ENCODE data around the gene EPHB2.

Gene EPHB2

GRCh38 chr1:22865736-22866135 is 155.1 kb downstream of the EPHB2 start:
- TF ChIP-seq TCF12 (IDR thresholded peaks at IDR 0.05; ENCODE audit: low read depth) (no peak), CEBPB (IDR thresholded peaks at IDR 0.05) (no peak), RAD21 (IDR thresholded peaks at IDR 0.05; ENCODE audit: low read depth) (no peak), CREB1 (IDR thresholded peaks at IDR 0.05; ENCODE audit: low read depth) (no peak), NFIC (IDR thresholded peaks at IDR 0.05) (no peak), USF1 (IDR thresholded peaks at IDR 0.05) (no peak), ZBTB7A (IDR thresholded peaks at IDR 0.05; ENCODE audit: low read depth) (no peak), YY1 (IDR thresholded peaks at IDR 0.05; ENCODE audit: low read depth) (no peak), EP300 (IDR thresholded peaks at IDR 0.05; ENCODE audit: borderline replicate concordance) (no peak), TEAD4 (IDR thresholded peaks at IDR 0.05) (no peak), FOXM1 (IDR thresholded peaks at IDR 0.05; ENCODE audit: borderline replicate concordance, low read depth) (no peak), TAF1 (IDR thresholded peaks at IDR 0.05; ENCODE audit: low read depth) (no peak), REST (IDR thresholded peaks at IDR 0.05; ENCODE audit: low read depth) (no peak), MAX (IDR thresholded peaks at IDR 0.05) (no peak), EGR1 (IDR thresholded peaks at IDR 0.05) (no peak)

- TF ChIP-seq TAF1 (IDR thresholded peaks at IDR 0.05; ENCODE audit: low read depth) (no peak), TEAD4 (IDR thresholded peaks at IDR 0.05) (no peak), NFIC (IDR thresholded peaks at IDR 0.05) (no peak), REST (IDR thresholded peaks at IDR 0.05; ENCODE audit: low read depth) (no peak), FOXM1 (IDR thresholded peaks at IDR 0.05; ENCODE audit: borderline replicate concordance, low read depth) (no peak), CEBPB (IDR thresholded peaks at IDR 0.05) (no peak), YY1 (IDR thresholded peaks at IDR 0.05; ENCODE audit: low read depth) (no peak), EGR1 (IDR thresholded peaks at IDR 0.05) (no peak), RAD21 (IDR thresholded peaks at IDR 0.05; ENCODE audit: low read depth) (no peak)
Observed at GRCh38 chr1:22866868-22867267, 156.2 kb downstream of the EPHB2 start.

GRCh38 chr1:22868331-22868730 is 157.7 kb downstream of the EPHB2 start:
- no peak for TF ChIP-seq CREB1 (IDR thresholded peaks at IDR 0.05; ENCODE audit: low read depth)
- no peak for TF ChIP-seq TEAD4 (IDR thresholded peaks at IDR 0.05)
- TF ChIP-seq NFIC (IDR thresholded peaks at IDR 0.05) = no peak
- TF ChIP-seq EGR1 (IDR thresholded peaks at IDR 0.05) = no peak
- no peak for TF ChIP-seq EP300 (IDR thresholded peaks at IDR 0.05; ENCODE audit: borderline replicate concordance)
- no peak for TF ChIP-seq CEBPB (IDR thresholded peaks at IDR 0.05)
- TF ChIP-seq REST (IDR thresholded peaks at IDR 0.05; ENCODE audit: low read depth) = no peak
- TF ChIP-seq TCF12 (IDR thresholded peaks at IDR 0.05; ENCODE audit: low read depth) = no peak
- no peak for TF ChIP-seq FOXM1 (IDR thresholded peaks at IDR 0.05; ENCODE audit: borderline replicate concordance, low read depth)
- TF ChIP-seq YY1 (IDR thresholded peaks at IDR 0.05; ENCODE audit: low read depth) = no peak

GRCh38 chr1:22869325-22869724 is 158.7 kb downstream of the EPHB2 start:
- TF ChIP-seq TEAD4 (IDR thresholded peaks at IDR 0.05) (no peak), CREB1 (IDR thresholded peaks at IDR 0.05; ENCODE audit: low read depth) (no peak), REST (IDR thresholded peaks at IDR 0.05; ENCODE audit: low read depth) (no peak), RAD21 (IDR thresholded peaks at IDR 0.05; ENCODE audit: low read depth) (no peak), EP300 (IDR thresholded peaks at IDR 0.05; ENCODE audit: borderline replicate concordance) (no peak), EGR1 (IDR thresholded peaks at IDR 0.05) (no peak), USF1 (IDR thresholded peaks at IDR 0.05) (no peak), YY1 (IDR thresholded peaks at IDR 0.05; ENCODE audit: low read depth) (no peak), ZBTB7A (IDR thresholded peaks at IDR 0.05; ENCODE audit: low read depth) (no peak), CEBPB (IDR thresholded peaks at IDR 0.05) (no peak), TAF1 (IDR thresholded peaks at IDR 0.05; ENCODE audit: low read depth) (no peak), FOXM1 (IDR thresholded peaks at IDR 0.05; ENCODE audit: borderline replicate concordance, low read depth) (no peak), TCF12 (IDR thresholded peaks at IDR 0.05; ENCODE audit: low read depth) (no peak), NFIC (IDR thresholded peaks at IDR 0.05) (no peak), MAX (IDR thresholded peaks at IDR 0.05) (no peak)

Measured in Ishikawa (cell line).